HL-60 (cell line): ENCODE measurements around the gene EIF6.

Source experiments
- DNase-seq, 2 experiments: peaks; one replicate each; pipeline ENCODE4 v3.0.0-alpha.2; 2010 to 2020; ENCODE audit warnings: low read depth in 1 of 2, low spot score in 1 of 2
- H3K27ac ChIP-seq: fragments of 250-450 bp; sonication (Bioruptor Pico); replicated peaks from 2 replicates; pipeline ENCODE4 v1.5.1; 2020; ENCODE audit warnings: mild to moderate bottlenecking, moderate library complexity
- H3K27me3 ChIP-seq: fragments of 250-450 bp; sonication (Bioruptor Pico); 2 replicates; pipeline ENCODE4 v1.5.1; 2021; ENCODE audit warnings: mild to moderate bottlenecking, moderate library complexity; ENCODE audit not compliant: insufficient read depth, poor library complexity, severe bottlenecking
- H3K4me3 ChIP-seq: replicated peaks from 2 replicates; pipeline ENCODE4 v1.5.1; 2011; ENCODE audit warnings: mild to moderate bottlenecking, control low read depth, low read length; ENCODE audit not compliant: insufficient read depth
- GABPA ChIP-seq: IDR thresholded peaks from 2 replicates; pipeline ENCODE4 v1.6.1; 2012; ENCODE audit warnings: low read depth
- POLR2AphosphoS5 ChIP-seq: IDR thresholded peaks from 2 replicates; pipeline ENCODE4 v1.6.1; 2012; ENCODE audit warnings: low read depth
- SPI1 ChIP-seq: IDR thresholded peaks from 2 replicates; pipeline ENCODE4 v1.6.1; 2012; ENCODE audit warnings: low read depth, mild to moderate bottlenecking, borderline replicate concordance
- TF ChIP-seq, protein P1 (sequence below): IDR thresholded peaks from one replicate; pipeline ENCODE4 v1.5.1; 2011; ENCODE audit warnings: low read length, control low read depth, inconsistent platforms; ENCODE audit not compliant: insufficient read depth
- TF ChIP-seq, protein P2 (sequence below): IDR thresholded peaks from 2 replicates; pipeline ENCODE4 v1.6.1; 2012; ENCODE audit warnings: low read depth; ENCODE audit not compliant: insufficient replicate concordance

Gene EIF6

GRCh38 chr20:35277127-35277526 is 7.4 kb downstream of the EIF6 start:
- DNase-seq: no peak
- Histone ChIP-seq H3K4me3 (peak overlapping the region; percentile 78), H3K27ac (peak overlapping the region; percentile 95)

GRCh38 chr20:35276408-35276807 is 8.2 kb downstream of the EIF6 start:
- TF ChIP-seq, protein P1, sequence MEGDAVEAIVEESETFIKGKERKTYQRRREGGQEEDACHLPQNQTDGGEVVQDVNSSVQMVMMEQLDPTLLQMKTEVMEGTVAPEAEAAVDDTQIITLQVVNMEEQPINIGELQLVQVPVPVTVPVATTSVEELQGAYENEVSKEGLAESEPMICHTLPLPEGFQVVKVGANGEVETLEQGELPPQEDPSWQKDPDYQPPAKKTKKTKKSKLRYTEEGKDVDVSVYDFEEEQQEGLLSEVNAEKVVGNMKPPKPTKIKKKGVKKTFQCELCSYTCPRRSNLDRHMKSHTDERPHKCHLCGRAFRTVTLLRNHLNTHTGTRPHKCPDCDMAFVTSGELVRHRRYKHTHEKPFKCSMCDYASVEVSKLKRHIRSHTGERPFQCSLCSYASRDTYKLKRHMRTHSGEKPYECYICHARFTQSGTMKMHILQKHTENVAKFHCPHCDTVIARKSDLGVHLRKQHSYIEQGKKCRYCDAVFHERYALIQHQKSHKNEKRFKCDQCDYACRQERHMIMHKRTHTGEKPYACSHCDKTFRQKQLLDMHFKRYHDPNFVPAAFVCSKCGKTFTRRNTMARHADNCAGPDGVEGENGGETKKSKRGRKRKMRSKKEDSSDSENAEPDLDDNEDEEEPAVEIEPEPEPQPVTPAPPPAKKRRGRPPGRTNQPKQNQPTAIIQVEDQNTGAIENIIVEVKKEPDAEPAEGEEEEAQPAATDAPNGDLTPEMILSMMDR: no peak
- TF ChIP-seq SPI1 (no peak), GABPA (no peak)
- DNase-seq: no peak
- H3K27ac ChIP-seq: peak overlapping the region; percentile 95; the same call in 1 of the 2 replicates
- H3K27me3 ChIP-seq: no peaks in the 10 kb centered on the region
- H3K4me3 ChIP-seq: peak overlapping the region; percentile 78; the same call in 1 of the 2 replicates

More at GRCh38 chr20:35277127-35277526, 7.4 kb downstream of the EIF6 start:
- TF ChIP-seq, protein P2, sequence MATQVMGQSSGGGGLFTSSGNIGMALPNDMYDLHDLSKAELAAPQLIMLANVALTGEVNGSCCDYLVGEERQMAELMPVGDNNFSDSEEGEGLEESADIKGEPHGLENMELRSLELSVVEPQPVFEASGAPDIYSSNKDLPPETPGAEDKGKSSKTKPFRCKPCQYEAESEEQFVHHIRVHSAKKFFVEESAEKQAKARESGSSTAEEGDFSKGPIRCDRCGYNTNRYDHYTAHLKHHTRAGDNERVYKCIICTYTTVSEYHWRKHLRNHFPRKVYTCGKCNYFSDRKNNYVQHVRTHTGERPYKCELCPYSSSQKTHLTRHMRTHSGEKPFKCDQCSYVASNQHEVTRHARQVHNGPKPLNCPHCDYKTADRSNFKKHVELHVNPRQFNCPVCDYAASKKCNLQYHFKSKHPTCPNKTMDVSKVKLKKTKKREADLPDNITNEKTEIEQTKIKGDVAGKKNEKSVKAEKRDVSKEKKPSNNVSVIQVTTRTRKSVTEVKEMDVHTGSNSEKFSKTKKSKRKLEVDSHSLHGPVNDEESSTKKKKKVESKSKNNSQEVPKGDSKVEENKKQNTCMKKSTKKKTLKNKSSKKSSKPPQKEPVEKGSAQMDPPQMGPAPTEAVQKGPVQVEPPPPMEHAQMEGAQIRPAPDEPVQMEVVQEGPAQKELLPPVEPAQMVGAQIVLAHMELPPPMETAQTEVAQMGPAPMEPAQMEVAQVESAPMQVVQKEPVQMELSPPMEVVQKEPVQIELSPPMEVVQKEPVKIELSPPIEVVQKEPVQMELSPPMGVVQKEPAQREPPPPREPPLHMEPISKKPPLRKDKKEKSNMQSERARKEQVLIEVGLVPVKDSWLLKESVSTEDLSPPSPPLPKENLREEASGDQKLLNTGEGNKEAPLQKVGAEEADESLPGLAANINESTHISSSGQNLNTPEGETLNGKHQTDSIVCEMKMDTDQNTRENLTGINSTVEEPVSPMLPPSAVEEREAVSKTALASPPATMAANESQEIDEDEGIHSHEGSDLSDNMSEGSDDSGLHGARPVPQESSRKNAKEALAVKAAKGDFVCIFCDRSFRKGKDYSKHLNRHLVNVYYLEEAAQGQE: no peak
- TF ChIP-seq SPI1: no peak
- no peak for TF ChIP-seq GABPA
- no peak for TF ChIP-seq POLR2AphosphoS5
- TF ChIP-seq, protein P1: no peak
- no peaks in the 10 kb centered on the region for H3K27me3 ChIP-seq

- no peak overlapping the region for H3K4me3 ChIP-seq
- no peaks in the 10 kb centered on the region for H3K27me3 ChIP-seq
- no peak overlapping the region for H3K27ac ChIP-seq
- no peak for DNase-seq
- TF ChIP-seq, protein P2: no peak
- TF ChIP-seq, protein P1: no peak
- TF ChIP-seq GABPA: no peak
- TF ChIP-seq SPI1: no peak
- no peak for TF ChIP-seq POLR2AphosphoS5
These were observed 8.8 kb downstream of the EIF6 start for GRCh38 chr20:35275741-35276251.
